Measurements from ENCODE around the gene EPS8L2. TPM values are rescaled to one million over a fixed set of nuclear protein-coding genes. Genes with fewer than 3 reads are reported as not detected.
A peak's percentile ranks its signal among the peaks of the same experiment; 100 is the strongest.

The EPS8L2 gene
- total RNA-seq = 100 to 1,000 TPM; 185 to 259 (median 195) TPM

GRCh38 chr11:705646-706438 is at the start of gene EPS8L2:
Gene EPS8L2 (plus strand): TSS chr11:706231. CDS start chr11:709408, 3,177 bp downstream.
- DNase-seq = peak; percentile 73 to 80
- peak; percentile 47 to 64 for TF ChIP-seq POLR2A (IDR thresholded peaks at IDR 0.05)
- no peak for TF ChIP-seq CTCF (IDR thresholded peaks at IDR 0.05)
- H3K4me3 ChIP-seq (replicated peaks in 1 of 3) = peak within 1 kb of the TSS; percentile 20 to 56 (median 39)
- H3K9me3 ChIP-seq = no peaks in the 10 kb centered on the region
- intact Hi-C loops (cut with DNase I) = no loop called here
- H3K27me3 ChIP-seq = no peaks in the 10 kb centered on the region
- peak within 1 kb of the TSS; percentile 91 to 99 (median 97) for H3K27ac ChIP-seq
- WGBS, 2 donors = 43 to 100% methylated on average over 1 to 8 of the region's 90 CpGs
- peaks cover 0 to 3% of the 10 kb centered on the region in 2 donors for H3K36me3 ChIP-seq
- H3K4me1 ChIP-seq = peaks cover 32 to 78% of the 10 kb centered on the region in 2 donors

GRCh38 chr11:656426-656825 is 49.6 kb upstream of the EPS8L2 start:
- H3K4me1 ChIP-seq = no peaks in the 10 kb centered on the region
- H3K9me3 ChIP-seq = no peaks in the 10 kb centered on the region
- H3K4me3 ChIP-seq (replicated peaks in 1 of 3) = no peak overlapping the region
- WGBS, 2 donors = 94% methylated on average over 9 to 14 of the region's 14 CpGs
- H3K36me3 ChIP-seq = peaks cover 5 to 6% of the 10 kb centered on the region in 2 donors
- DNase-seq = no peak
- intact Hi-C loops (cut with DNase I) = no loop called here
- TF ChIP-seq CTCF (IDR thresholded peaks at IDR 0.05) (no peak), POLR2A (IDR thresholded peaks at IDR 0.05) (no peak)
- no peak overlapping the region for H3K27ac ChIP-seq
- no peaks in the 10 kb centered on the region for H3K27me3 ChIP-seq

- 89 to 93% methylated on average over 7 of the region's 7 CpGs for WGBS, 2 donors
- intact Hi-C loops (cut with DNase I) = no loop called here
- no peaks in the 10 kb centered on the region for H3K4me1 ChIP-seq
- H3K9me3 ChIP-seq = no peaks in the 10 kb centered on the region
- no peak overlapping the region for H3K27ac ChIP-seq
- no peak for DNase-seq
- no peak overlapping the region for H3K4me3 ChIP-seq (replicated peaks in 1 of 3)
- peaks cover 5 to 6% of the 10 kb centered on the region in 2 donors for H3K36me3 ChIP-seq
- H3K27me3 ChIP-seq = no peaks in the 10 kb centered on the region
- TF ChIP-seq CTCF (IDR thresholded peaks at IDR 0.05) (no peak), POLR2A (IDR thresholded peaks at IDR 0.05) (no peak)
Measured at GRCh38 chr11:656866-657265, 49.2 kb upstream of the EPS8L2 start.

- intact Hi-C loops (cut with DNase I) = no loop called here
- Histone ChIP-seq H3K27me3 (no peaks in the 10 kb centered on the region), H3K4me1 (no peaks in the 10 kb centered on the region), H3K4me3 (replicated peaks in 1 of 3) (no peak overlapping the region), H3K27ac (no peak overlapping the region), H3K36me3 (peaks cover 5 to 6% of the 10 kb centered on the region in 2 donors), H3K9me3 (no peaks in the 10 kb centered on the region)
- no peak for DNase-seq
- TF ChIP-seq POLR2A (IDR thresholded peaks at IDR 0.05) = no peak
- no peak for TF ChIP-seq CTCF (IDR thresholded peaks at IDR 0.05)
- WGBS, 2 donors = 91 to 92% methylated on average over 12 to 14 of the region's 14 CpGs
Measured at GRCh38 chr11:657691-658126, 48.3 kb upstream of the EPS8L2 start.

GRCh38 chr11:659532-660085 is 46.4 kb upstream of the EPS8L2 start:
- intact Hi-C loops (cut with DNase I) = loop anchor here (10.0 kb wide), 1 partner anchor 65 kb away; no protein-coding TSS in a partner anchor
- Histone ChIP-seq H3K36me3 (peaks cover 0 to 12% of the 10 kb centered on the region in 2 donors), H3K27ac (no peak overlapping the region), H3K4me1 (no peaks in the 10 kb centered on the region), H3K27me3 (no peaks in the 10 kb centered on the region), H3K4me3 (replicated peaks in 1 of 3) (no peak overlapping the region), H3K9me3 (no peaks in the 10 kb centered on the region)
- DNase-seq = no peak
- no peak for TF ChIP-seq CTCF (IDR thresholded peaks at IDR 0.05)
- no peak for TF ChIP-seq POLR2A (IDR thresholded peaks at IDR 0.05)
- 97% methylated on average over 14 to 15 of the region's 16 CpGs for WGBS, 2 donors
